ENCODE measurements around the gene ASCC2.
"Not testable (repeated sequence)": the region's sequence is repeated elsewhere in the genome, so short reads cannot be mapped to it uniquely, and the experiment has no call there.

DNA sequence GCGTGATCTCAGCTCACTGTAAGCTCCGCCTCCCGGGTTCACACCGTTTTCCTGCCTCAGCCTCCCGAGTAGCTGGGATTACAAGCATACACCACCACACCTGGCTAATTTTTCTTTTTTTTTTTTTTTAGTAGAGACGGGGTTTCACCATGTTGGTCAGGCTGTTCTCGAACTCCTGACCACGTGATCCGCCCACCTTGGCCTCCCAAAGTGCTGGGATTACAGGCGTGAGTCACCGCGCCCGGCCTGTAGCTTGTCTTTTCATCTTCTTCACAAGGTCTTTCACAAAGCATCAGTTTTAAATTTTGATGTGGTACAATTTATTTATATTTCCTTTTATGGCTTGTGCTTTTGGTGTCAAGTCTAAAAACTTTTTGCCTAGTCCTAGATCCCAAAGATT lies 27.5 kb upstream of the ASCC2 start:
- TF ChIP-seq, protein P1, sequence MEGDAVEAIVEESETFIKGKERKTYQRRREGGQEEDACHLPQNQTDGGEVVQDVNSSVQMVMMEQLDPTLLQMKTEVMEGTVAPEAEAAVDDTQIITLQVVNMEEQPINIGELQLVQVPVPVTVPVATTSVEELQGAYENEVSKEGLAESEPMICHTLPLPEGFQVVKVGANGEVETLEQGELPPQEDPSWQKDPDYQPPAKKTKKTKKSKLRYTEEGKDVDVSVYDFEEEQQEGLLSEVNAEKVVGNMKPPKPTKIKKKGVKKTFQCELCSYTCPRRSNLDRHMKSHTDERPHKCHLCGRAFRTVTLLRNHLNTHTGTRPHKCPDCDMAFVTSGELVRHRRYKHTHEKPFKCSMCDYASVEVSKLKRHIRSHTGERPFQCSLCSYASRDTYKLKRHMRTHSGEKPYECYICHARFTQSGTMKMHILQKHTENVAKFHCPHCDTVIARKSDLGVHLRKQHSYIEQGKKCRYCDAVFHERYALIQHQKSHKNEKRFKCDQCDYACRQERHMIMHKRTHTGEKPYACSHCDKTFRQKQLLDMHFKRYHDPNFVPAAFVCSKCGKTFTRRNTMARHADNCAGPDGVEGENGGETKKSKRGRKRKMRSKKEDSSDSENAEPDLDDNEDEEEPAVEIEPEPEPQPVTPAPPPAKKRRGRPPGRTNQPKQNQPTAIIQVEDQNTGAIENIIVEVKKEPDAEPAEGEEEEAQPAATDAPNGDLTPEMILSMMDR (conservative IDR thresholded peaks at IDR 0.05; ENCODE audit: low read depth, low read length): not testable (repeated sequence)
- not testable (repeated sequence) for TF ChIP-seq POLR2A (IDR thresholded peaks at IDR 0.05; ENCODE audit: low read depth, low read length); NFE2L2 (IDR thresholded peaks at IDR 0.05; ENCODE audit: low read depth, low read length); CEBPB (IDR thresholded peaks at IDR 0.05; ENCODE audit: low read depth, low read length); BHLHE40 (IDR thresholded peaks at IDR 0.05; ENCODE audit: low read depth, low read length); RAD21 (IDR thresholded peaks at IDR 0.05; ENCODE audit: low read length); MXI1 (IDR thresholded peaks at IDR 0.05; ENCODE audit: borderline replicate concordance, low read depth, low read length); RFX5 (IDR thresholded peaks at IDR 0.05; ENCODE audit: low read depth, low read length); CHD1 (IDR thresholded peaks at IDR 0.05; ENCODE audit: low read depth, low read length); FOS (IDR thresholded peaks at IDR 0.05; ENCODE audit: low read depth, low read length)
- TF ChIP-seq, protein P2, sequence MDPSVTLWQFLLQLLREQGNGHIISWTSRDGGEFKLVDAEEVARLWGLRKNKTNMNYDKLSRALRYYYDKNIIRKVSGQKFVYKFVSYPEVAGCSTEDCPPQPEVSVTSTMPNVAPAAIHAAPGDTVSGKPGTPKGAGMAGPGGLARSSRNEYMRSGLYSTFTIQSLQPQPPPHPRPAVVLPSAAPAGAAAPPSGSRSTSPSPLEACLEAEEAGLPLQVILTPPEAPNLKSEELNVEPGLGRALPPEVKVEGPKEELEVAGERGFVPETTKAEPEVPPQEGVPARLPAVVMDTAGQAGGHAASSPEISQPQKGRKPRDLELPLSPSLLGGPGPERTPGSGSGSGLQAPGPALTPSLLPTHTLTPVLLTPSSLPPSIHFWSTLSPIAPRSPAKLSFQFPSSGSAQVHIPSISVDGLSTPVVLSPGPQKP (IDR thresholded peaks at IDR 0.05; ENCODE audit: borderline replicate concordance, low read depth, low read length): not testable (repeated sequence)

Measured in IMR-90 (cell line).